ENCODE data around the gene OR6J1.
"Not testable (repeated sequence)": the region's sequence is repeated elsewhere in the genome, so short reads cannot be mapped to it uniquely, and the experiment has no call there.

Gene OR6J1

DNA sequence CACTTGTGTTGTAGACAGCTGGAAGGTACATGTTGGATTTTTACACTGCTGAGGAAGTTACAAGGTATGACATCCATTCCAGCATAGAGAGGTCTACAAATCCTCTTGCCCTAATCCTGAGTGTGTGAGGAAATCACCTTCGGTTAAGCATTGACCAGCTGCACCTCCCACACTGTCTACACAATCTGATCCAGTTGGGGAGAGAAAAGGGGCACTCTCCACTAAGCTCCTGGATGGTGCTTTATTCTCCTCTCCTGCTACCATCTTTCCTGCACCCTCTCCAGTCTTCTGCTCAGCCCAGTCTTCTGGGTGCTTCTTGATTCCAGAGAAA, at the start of gene OR6J1:
Gene OR6J1 (minus strand): TSS at position 48 of the 331 bp plus-strand sequence. CDS start 9,541 bp downstream, outside the sequence.
- DNase-seq: no peak

DNA sequence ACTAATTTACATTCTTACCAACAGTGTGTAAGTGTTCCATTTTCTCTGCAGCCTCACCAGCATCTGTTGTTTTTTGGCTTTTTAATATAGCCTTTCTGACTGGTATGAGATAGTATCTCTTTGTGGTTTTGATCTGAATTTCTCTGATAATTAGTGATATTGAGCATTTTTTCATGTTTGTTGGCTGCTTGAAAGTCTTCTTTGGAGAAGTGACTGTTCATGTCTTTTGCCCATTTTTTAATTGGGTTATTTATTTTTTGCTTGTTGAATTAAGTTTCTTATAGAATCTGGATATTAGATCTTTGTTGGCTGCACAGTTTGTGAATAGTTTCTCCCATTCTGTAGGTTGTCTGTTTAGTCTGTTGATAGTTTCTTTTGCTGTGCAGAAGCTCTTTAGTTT, 48.0 kb upstream of the OR6J1 start:
- no peak for DNase-seq

DNA sequence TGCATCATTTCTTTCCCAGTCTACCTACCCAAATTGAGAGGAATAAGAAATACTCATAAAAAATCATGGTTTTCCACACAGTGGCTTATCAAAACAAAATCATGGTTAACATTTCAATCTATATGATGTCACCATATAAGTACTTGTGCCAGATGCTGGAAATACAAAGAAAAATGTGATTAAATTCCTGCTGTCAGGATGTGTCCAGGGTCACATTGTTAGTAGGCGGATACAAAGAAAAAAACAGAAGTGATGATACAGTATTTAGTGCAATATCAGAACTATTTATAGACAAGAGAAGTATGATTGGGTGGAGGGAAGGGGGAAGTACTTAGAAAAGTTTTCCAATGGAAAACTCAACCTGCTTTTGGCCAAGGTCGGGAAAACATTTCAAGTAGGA, 47.0 kb upstream of the OR6J1 start:
- DNase-seq: no peak

DNA sequence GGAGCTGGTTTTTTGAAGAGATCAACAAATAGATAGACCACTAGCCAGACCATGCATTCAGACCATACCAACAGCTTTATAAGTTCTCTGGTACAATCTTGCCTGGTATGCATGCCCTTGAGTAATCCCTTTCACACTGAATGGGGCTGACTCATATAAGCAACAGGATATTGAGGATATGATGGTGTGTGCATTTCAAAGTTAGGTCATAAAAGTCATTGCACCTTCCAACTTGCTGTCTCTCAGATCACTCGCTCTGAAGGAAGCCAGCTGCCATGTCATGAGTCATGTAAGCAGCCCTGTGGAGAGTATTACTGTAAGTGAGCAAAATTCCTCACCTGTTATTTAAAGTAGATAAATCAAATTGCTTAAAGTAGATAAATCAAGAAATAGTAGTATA, 45.0 kb upstream of the OR6J1 start:
- DNase-seq: no peak

DNA sequence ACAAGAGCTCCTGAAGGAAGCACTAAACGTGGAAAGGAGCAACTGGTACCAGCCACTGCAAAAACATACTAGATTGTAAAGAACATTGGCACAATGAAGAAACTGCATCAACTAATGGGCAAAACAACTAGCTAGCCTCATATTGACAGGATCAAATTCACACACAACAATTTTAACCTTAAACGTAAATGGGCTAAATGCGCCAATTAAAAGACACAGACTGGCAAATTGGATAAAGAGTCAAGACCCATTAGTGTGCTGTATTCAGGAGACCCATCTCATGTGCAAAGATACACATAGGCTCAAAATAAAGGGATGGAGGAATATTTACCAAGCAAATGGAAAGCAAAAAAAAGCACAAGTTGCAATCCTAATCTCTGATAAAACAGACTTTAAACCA, 43.8 kb upstream of the OR6J1 start:
- not testable (repeated sequence) for DNase-seq

DNA sequence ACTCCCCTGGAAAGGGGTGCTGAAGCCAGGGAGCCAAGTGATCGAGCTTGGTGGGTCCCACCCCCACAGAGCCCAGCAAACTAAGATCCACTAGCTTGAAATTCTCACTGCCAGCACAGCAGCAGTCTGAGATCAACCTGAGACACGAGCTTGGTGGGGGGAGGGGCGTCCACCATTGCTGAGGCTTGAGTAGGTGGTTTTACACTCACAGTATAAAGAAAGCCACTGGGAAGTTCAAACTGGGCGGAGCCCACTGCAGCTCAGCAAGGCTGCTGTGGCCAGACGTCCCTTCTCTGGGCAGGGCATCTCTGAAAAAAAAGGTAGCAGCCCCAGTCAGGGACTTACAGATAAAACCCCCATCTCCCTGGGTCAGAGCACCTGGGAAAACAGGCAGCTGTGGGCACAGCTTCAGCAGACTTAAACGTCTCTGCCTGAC, 42.0 kb upstream of the OR6J1 start:
- not testable (repeated sequence) for DNase-seq

DNA sequence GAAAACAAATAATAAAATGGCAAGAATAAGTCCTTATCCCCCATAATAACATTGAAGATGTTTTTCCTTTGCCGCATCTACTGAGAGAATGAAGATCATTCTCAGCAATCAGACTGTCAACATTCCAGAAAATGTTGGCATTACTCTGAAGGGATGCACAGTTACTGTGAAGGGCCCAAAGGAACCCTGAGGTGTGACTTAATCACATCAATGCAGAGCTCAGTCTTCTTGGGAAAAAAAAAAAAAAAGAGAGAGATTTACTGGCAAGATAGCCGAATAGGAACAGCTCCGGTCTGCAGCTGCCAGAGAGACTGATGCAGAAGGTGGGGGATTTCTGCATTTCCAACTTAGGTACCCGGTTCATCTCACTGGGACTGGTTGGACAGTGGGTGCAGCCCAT, 41.3 kb upstream of the OR6J1 start:
- DNase-seq: no peak

DNA sequence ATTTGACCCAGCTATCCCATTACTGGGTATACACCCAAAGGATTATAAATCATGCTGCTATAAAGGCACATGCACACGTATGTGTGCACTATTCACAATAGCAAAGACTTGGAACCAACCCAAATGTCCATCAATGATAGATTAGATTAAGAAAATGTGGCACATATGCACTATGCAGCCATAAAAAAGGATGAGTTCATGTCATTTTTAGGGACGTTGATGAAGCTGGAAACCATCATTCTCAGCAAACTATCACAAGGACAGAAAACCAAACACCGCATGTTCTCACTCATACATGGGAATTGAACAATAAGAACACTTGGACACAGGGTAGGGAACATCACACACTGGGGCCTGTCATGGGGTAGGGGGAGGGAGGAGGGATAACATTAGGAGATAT, 39.3 kb upstream of the OR6J1 start:
- DNase-seq: not testable (repeated sequence)

DNA sequence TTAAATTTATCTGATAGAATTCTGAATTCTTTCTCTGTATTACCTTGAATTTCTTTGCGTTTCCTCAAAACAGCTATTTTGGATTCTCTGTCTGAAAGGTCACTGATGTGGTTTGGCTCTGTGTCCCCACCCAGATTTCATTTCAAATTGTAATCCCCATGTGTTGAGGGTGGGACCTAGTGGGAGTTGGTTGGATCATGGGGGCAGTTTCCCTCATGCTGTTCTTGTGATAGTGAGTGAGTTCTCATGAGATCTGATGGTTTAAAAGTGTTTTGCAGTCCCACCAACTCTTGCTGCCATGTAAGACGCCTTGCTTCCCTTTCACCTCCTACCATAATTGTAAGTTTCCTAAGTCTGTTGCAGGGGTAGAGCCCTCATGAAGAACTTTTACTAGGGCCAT, 34.1 kb upstream of the OR6J1 start:
- no peak for DNase-seq

DNA sequence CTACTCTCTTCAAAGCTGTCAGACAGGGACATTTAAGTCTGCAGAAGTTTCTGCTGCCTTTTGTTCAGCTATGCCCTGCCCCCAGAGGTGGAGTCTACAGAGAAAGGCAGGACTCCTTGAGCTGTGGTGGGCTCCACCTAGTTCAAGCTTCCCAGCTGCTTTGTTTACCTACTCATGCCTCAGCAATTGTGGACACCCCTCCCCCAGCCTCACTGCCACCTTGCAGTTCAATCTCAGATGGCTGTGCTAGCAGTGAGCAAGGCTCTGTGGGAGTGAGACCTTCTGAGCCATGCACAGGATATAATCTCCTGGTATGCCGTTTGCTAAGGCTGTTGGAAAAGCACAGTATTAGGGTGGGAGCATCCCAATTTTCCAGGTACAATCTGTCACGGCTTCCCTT, 33.4 kb upstream of the OR6J1 start:
- DNase-seq: not testable (repeated sequence)

DNA sequence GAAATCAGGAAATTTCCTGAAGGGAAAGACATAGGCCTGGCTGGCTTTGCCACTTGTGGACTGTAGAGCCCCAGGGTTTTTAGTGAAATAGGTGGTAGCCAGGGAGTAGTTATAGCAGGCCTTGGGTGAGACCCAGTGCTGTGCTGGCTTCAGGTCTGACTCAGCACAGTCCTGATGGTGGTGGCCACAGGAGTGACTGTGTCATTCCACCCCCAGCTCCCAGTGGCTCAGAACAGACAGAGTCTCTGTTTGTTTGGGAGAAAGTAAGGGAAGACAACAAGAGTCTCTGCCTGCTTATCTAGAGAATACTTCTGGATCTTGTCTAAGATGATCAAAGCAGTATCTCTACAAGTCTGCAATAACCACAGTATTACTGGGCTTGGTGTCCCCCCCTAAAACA, 27.5 kb upstream of the OR6J1 start:
- DNase-seq: no peak

DNA sequence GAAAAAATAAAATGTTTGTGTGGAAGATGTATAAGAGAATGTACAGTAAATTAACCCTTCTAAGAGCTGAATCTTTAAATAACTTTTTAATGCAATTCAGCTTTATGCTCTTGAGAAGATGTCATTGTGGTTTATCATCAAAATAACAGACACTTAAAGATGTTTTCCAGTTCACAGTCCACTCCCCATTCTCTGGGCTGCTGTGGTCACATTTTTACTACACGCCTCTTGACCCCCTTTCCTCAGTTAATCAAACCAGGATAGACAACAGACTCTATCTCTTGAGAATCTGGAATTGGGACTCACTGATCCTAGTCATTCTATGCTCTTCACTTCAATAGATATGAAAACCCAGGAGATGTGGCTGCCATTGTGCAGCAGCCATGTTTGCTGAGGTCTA, 24.7 kb upstream of the OR6J1 start:
- DNase-seq: no peak

DNA sequence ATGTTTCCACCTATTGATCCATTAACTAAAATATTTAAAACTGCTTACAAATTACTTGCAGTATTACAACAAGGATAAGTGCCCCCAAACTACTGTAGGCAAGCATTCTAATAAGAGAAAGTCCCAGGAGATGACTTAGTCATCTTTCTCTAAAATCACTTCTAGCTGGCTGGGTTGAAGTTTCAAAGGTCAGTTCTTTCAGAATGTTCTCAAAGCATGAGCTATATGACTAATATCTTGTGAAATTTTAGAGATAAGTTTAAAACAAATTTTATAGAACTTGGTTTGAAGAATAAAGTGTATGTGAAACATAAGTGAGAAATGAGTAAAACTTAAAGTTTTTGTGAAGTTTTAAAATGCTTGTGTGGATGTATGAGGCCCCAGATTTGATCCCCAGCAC, 24.3 kb upstream of the OR6J1 start:
- no peak for DNase-seq

DNA sequence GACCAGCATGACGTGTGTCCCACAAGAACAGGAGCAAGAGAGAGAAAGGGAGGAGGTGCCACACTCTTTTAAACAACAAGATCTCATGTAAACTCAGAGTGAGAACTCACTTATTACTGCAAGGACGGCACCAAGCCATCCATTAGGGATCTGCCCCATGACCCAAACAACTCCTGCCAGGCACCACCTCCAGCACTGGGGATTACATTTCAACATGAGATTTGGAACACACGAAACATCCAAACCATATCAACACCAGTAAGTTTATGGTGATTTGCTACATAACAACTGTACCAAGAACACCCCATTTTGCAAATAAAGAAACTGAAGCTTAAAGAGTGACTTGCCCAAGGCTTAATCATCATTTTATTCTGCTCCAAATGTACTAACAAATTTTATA, 23.7 kb upstream of the OR6J1 start:
- DNase-seq: no peak

DNA sequence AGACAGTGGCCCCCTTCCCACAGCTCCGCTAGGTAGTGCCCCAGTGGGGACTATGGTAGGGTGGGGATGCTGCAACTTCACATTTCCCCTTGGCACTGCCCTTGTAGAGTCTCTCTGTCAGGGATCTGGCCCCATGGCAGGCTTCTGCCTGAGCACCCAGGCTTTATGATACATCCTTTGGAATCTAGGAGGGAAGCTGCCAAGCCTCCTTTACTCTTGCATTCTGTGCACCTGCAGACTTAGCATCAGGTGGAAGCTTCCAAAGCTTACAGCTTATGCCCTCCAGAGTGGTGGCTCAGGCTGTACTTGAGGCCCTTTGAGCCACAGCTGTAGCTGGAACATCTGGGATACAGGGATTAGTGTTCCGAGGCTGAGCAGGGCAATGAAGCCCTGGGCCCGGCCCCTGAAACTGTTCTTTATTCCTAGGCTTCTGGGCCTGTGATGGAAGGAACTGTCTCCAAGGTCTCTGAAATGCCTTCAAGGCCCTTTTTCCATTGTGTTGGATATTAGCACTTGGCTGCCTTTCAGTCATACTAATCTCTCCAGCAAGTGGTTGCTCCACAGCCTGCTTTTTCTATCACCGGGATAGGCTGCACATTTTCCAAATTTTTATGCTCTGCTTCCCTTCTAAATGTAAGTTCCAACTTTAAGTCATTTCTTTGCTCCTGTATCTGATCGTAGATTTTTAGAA, 22.2 kb upstream of the OR6J1 start:
- DNase-seq: no peak

DNA sequence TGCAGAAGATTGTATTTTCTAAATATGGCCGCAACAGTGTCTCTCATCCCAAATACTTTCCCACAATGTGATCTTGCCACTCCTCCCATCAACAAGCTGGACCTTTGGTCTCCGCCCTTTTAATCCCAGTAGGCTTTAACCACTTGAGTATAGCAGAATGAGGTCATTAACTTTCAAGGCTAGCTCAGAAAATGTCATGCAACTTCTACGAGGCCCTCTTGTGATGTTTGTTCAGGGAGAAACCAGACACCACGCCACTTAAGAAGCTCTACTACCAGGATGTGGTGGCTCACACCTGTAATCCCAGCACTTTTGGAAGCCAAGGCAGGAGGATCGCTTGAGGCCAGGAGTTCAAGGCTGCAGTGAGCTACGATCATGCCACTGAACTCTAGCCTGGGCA, 20.1 kb upstream of the OR6J1 start:
- no peak for DNase-seq

DNA sequence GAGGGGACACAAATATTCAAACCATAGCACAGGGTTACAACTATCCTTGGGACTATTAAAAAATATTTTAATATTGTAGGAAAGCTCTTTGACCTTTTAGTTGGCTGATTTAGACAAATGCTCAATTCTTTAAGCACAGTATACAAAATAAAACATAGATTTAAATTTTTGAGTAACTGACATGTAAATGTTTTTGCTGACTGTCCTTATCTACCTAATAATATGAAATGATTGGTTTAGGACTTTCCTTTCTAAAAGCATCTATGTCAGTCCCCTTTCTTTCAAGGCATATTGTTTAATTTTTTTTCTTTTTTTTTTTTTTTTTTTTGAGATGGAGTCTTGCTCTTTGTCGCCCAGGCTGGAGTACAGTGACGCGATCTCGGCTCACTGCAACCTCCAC, 16.5 kb upstream of the OR6J1 start:
- no peak for DNase-seq

DNA sequence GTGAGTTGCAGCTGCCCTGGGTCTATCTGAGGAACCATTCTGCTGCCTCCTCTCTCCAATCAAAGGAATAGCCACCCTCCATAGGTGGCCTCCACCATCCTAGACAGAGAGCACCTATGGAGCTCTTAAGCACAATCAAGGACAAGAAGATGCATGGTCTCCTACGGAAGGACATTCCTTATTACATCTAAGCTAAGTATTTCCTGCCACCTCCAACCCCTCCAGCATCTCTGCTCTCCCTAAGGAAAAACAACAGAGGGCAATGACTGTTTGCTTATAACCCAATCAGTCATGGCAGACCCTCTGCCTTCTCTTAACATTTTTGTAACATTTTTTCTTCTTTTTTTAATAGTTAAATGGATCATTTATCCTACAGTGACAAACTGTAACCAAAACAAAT, 14.8 kb upstream of the OR6J1 start:
- no peak for DNase-seq

DNA sequence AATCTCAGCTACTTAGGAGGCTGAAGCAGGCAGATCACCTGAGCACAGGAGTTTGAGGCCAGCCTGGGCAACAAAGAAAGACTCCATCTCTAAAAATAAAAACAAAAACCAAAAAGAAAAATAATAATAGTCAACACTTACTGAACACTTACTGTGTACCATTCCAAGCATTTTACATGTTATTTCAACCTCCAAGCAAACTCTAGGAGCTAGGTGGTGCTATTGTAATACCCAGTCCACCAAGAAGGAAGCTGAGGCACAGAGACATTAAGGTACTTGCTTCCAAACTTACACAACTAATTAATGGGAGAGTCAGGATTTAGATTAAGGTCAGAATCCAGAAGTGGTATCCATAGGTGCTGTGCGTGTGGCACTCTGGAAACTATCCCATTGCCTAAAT, 13.7 kb upstream of the OR6J1 start:
- no peak for DNase-seq

DNA sequence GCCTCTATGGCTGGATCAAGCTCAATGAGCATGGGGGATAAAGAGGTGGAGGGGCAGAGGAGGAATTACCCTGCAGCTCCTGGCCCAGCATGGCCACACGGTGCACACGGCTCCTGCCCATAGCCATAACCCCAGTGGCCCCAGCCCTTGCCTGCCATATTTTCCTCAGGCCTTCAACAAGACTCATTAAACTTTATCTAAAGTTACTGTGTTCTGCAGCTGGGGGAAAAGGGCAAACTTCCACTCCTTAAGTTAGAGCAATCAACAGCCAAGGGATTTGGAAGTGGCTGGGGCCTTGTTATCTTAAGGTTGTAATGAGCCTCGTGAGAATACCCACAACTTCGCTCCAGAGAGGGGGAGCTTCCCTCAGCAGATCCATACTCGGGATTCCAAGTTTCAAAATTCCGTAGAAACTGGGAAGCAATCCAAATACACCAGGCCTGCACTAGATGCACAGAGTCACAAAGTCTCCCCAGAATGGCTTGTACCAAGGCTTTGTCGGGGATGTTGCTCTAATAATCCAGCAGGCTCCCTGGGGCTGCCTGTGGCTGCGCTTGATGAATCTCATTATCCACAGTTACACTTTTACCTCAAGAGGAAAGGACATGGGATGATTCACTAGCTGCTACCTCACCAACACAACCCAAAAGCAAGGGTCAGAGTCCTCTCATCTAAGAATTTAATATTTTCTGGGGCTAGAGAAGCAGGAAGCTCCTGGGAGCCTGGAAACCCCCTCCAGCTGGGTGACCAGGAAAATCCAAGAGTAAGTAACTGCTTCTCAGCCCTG, 13.0 kb upstream of the OR6J1 start:
- no peak for DNase-seq

DNA sequence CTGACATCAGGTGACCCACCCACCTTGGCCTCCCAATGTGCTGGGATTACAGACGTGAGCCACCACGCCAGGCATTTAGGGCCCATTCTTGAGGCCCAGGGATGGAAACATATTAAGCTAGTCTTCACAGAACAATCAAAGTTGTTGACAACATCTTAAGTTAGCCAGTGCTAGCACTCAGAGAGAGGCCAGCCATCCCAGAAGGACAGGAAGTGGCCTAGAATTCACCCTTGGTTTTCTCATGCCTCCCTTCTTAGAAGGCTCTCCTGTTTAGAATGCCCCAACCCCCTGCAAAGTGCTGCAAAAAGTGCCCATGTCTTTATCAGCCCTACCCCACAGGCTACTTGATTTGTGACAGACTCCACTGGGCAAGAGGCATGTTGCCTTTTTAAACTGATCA, 12.1 kb upstream of the OR6J1 start:
- DNase-seq: no peak

DNA sequence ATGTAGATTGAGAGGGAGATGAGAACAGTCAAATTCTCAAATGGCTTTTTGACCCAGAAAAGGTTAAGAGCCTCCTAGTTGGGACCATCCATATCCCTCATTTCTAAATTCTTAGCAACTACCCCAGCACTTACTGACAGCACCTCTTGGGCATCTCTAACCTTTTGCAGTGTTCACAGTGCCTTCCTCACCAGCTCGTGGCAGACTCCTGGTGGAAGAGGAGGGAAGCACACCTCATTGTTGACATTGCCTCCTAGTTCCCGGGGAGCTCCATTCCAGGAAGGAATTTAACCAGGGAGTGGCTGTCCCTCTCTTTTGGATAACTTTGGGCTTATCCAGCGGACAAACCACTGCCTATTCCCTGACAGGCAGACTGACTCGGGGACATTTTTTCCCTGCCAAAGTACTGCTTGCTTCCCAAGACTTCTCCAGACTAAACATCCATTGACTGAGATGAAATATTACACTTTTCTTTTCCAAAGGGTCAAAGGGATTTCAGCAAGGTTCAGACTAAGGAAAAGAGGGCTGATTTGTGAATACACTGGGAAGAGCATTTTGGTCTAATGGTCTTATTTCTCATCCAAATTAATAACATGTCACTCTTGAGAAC, 9.0 kb upstream of the OR6J1 start:
- peak; percentile 26 for DNase-seq

DNA sequence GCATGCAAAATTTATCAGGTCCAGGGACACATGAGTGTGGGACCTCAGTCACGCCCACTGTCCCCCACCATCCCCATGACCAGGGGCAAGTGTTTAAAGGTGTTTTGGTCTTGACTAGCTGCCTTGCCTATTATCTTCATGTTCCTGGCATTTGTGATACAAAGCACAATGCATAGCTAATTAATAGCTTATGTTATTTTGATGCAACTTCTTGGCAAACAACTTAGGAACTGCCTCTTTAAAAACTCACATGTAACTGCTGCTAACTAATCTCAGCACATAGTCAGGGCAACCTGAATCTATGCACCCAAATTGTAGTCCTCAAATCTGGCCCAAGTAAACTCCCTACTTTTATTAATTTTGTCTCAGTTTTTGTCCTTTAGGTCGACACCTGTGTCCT, 7.4 kb upstream of the OR6J1 start:
- DNase-seq: no peak

DNA sequence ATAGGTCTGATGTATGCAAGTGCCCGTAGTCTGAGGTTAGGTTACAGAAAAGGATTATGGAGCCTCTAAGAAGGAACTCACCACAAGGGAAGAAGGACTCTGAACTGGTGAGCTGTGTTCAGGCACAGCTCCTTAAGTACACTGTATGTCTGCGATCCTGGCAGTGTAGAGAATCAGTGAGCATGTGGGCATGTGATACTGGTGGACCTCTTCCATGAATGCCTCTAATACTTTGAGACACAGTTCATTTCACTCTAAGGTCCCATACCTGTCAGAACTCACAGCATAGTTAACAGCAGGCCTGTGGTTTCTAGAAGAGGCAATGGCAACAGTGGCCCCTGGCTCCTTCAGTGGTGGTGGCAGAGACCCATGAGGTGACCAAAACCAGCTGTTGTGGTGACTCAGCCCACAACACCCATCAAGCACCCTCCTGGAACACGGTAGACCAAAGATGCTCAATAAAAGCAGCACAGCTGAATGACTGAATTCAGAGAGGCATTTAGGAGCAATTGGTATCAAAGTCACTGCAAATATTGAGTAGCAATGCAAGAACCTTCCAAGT, 6.9 kb upstream of the OR6J1 start:
- DNase-seq: no peak
